Endothelial cell of umbilical vein (primary cell): Measurements from ENCODE around the gene BEX1. TPM values are rescaled to one million over a fixed set of nuclear protein-coding genes. Genes with fewer than 3 reads are reported as not detected.
A peak's percentile ranks its signal among the peaks of the same experiment; 100 is the strongest.

Source experiments
- BruUV-seq: library from RNA; stranded (reverse); fragments of 400-500 nt; replicated peaks from 2 replicates; lab custom pipeline; 2021; lab: Mats Ljungman, UMichigan
- CTCF ChIA-PET: fragments of 300-600, 350-600 bp; sonication (Branson Sonifier 250); formaldehyde crosslinking; loops from one replicate; lab custom pipeline; 2021; ENCODE audit warnings: antibody characterized with exemption, inconsistent platforms; lab: Charles Lee
- POLR2A ChIA-PET: fragments of 300-600, 350-600 bp; sonication (Branson Sonifier 250); formaldehyde crosslinking; loops from one replicate; lab custom pipeline; 2021; ENCODE audit warnings: antibody characterized with exemption, inconsistent platforms; lab: Charles Lee
- DNase-seq: peaks from one replicate; pipeline ENCODE4 v3.0.0-alpha.2; 2011; ENCODE audit warnings: low read depth, low spot score
- FAIRE-seq: peaks from 2 replicates; lab custom pipeline; 2011; peaks lifted over from hg19 to GRCh38; lab: Jason Lieb, UNC
- H2AFZ ChIP-seq: 2 replicates; pipeline ENCODE4 v1.6.0; 2012; ENCODE audit warnings: low read depth, low read length, control low read depth, inconsistent platforms
- H3K27ac ChIP-seq: 2 replicates; pipeline ENCODE4 v1.5.1; 2011; ENCODE audit warnings: low read depth, mild to moderate bottlenecking, control low read depth, low read length, moderate library complexity; ENCODE audit not compliant: insufficient read depth
- H3K27me3 ChIP-seq, 2 experiments: 2 replicates each; pipeline versions ENCODE4 v1.6.0 to v1.6.1; 2011; ENCODE audit warnings: low read length in 2 of 2, mixed read lengths in 1 of 2; ENCODE audit not compliant: control insufficient read depth in 2 of 2, insufficient read depth in 2 of 2
- H3K36me3 ChIP-seq, 2 experiments: 2 replicates in 1 of 2; 3 replicates in 1 of 2; pipeline ENCODE4 v1.5.1; 2011; ENCODE audit warnings: low read length in 2 of 2, mild to moderate bottlenecking in 1 of 2, moderate library complexity in 1 of 2; ENCODE audit not compliant: control insufficient read depth in 2 of 2, insufficient read depth in 2 of 2; ENCODE audit errors: extremely low read depth in 1 of 2
- H3K4me1 ChIP-seq: 3 replicates; pipeline ENCODE4 v1.5.1; 2011; ENCODE audit warnings: mild to moderate bottlenecking, low read length; ENCODE audit not compliant: control insufficient read depth, insufficient read depth; ENCODE audit errors: extremely low read depth
- H3K4me2 ChIP-seq: 2 replicates; pipeline ENCODE4 v1.6.1; 2011; ENCODE audit warnings: low read length, control low read depth, mixed read lengths; ENCODE audit not compliant: insufficient read depth
- H3K4me3 ChIP-seq, 3 experiments: fragments of 200-600 bp in 1 of 3; sonication (generic), shearing (Covaris generic) in 1 of 3; replicated peaks in 1 of 3; 2 replicates each; pipeline ENCODE4 v1.5.1; 2011 to 2016; ENCODE audit warnings: control low read depth in 3 of 3, low read length in 3 of 3, mild to moderate bottlenecking in 2 of 3, inconsistent platforms in 1 of 3, low read depth in 1 of 3, moderate library complexity in 1 of 3; ENCODE audit not compliant: insufficient read depth in 1 of 3
- H3K79me2 ChIP-seq: 2 replicates; pipeline ENCODE4 v1.6.0; 2012; ENCODE audit warnings: low read length, inconsistent platforms; ENCODE audit not compliant: control insufficient read depth, insufficient read depth
- H3K9ac ChIP-seq: replicated peaks from 2 replicates; pipeline ENCODE3; 2011; ENCODE audit warnings: low read length, control low read depth; ENCODE audit not compliant: insufficient read depth; ENCODE audit errors: extremely low read depth
- H3K9me1 ChIP-seq: replicated peaks from 3 replicates; pipeline ENCODE4 v1.6.0; 2011; ENCODE audit warnings: mild to moderate bottlenecking, low read length; ENCODE audit not compliant: control insufficient read depth, insufficient read depth; ENCODE audit errors: extremely low read depth
- H3K9me3 ChIP-seq: replicated peaks from 2 replicates; pipeline ENCODE4 v1.5.1; 2012; ENCODE audit warnings: low read length, inconsistent platforms; ENCODE audit not compliant: control insufficient read depth, insufficient read depth
- H4K20me1 ChIP-seq: replicated peaks from 2 replicates; pipeline ENCODE3; 2011; ENCODE audit warnings: mild to moderate bottlenecking, low read length; ENCODE audit not compliant: control insufficient read depth, insufficient read depth; ENCODE audit errors: extremely low read depth
- EZH2 ChIP-seq: IDR thresholded peaks from 2 replicates; pipeline ENCODE4 v1.6.1; 2012; ENCODE audit warnings: borderline replicate concordance, low read depth, mild to moderate bottlenecking, moderate library complexity, low read length, inconsistent platforms; ENCODE audit not compliant: severe bottlenecking
- FOS ChIP-seq: IDR thresholded peaks from 2 replicates; pipeline ENCODE4 v1.6.1; 2011; ENCODE audit warnings: mild to moderate bottlenecking, low read length, moderate library complexity, borderline replicate concordance; ENCODE audit not compliant: insufficient read depth
- JUN ChIP-seq: IDR thresholded peaks from 2 replicates; pipeline ENCODE4 v1.6.1; 2011; ENCODE audit warnings: borderline replicate concordance, low read depth; ENCODE audit not compliant: insufficient read length, insufficient read depth
- POLR2A ChIP-seq: IDR thresholded peaks from 2 replicates; pipeline ENCODE4 v1.6.1; 2012; ENCODE audit warnings: low read depth, mild to moderate bottlenecking, control low read depth, low read length
- POLR2AphosphoS5 ChIP-seq: IDR thresholded peaks from 2 replicates; pipeline ENCODE4 v1.6.1; 2012; ENCODE audit warnings: low read depth, mild to moderate bottlenecking, control low read depth, low read length, moderate library complexity; ENCODE audit not compliant: insufficient read depth
- dilution Hi-C: fragments of 300-500 bp; cut with MboI; formaldehyde crosslinking; loops from one replicate; pipeline ENCODE4 v1.15.0; 2019; ENCODE audit warnings: low sequenced_read_pairs; ENCODE audit not compliant: extremely low pct_ligation_motif_present
- intact Hi-C: fragments of 100-400 bp; cut with micrococcal nuclease; formaldehyde crosslinking; loops from one replicate; pipeline ENCODE4 v1.10.0; 2022
- polyA plus RNA-seq, 4 experiments: library from polyadenylated mRNA; depleted of rRNA in 3 of 4; stranded (reverse) in 3 of 4; unstranded in 1 of 4; fragments of >200 nt; gene quantifications; 2 replicates each; pipeline versions ENCODE4 v1.2.1 to v1.2.3, GENCODE V29; 2011 to 2012; ENCODE audit warnings: missing spikeins in 1 of 4
- total RNA-seq: library from RNA; stranded (reverse); gene quantifications from 2 replicates; pipeline ENCODE4 v1.2.3, GENCODE V29; 2021
- TF ChIP-seq, protein P1 (sequence below), 2 donors: IDR thresholded peaks; 1 replicate in 1 of 2; 2 replicates in 1 of 2; pipeline ENCODE4 v1.5.1; 2011; ENCODE audit warnings: low read length in 2 of 2, mild to moderate bottlenecking in 2 of 2, moderate library complexity in 2 of 2, control low read depth in 1 of 2, inconsistent platforms in 1 of 2, low read depth in 1 of 2; ENCODE audit not compliant: insufficient read depth in 1 of 2; ENCODE audit errors: extremely low read depth in 1 of 2

BEX1 gene
- total and polyA plus RNA-seq, 2 donors (not counting 3 experiments of a cell fraction or from before 2014, with no cell fraction given), result 0.19 to 0.46 TPM

DNA sequence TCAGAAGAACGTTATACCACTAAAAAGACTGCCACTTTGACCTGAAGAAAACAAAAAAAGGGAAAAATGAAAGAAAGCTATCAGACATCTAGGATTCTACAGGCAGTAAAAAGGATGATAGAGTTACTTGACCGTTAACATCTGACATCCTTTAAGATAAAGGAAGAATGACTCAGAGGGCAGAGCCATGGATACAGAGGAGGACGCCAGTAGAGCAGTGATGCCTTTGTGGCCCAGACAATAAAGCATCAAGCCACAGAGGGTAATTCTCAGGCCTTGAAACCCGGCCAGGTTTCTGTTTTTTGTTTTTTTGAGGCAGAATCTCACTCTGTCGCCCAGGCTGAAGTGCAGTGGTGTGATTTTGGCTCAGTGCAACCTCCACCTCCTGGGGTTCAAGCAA is 9.5 kb upstream of the BEX1 start:
- DNase-seq, result no peak
- H4K20me1 ChIP-seq, result no peaks in the 10 kb centered on the region

DNA sequence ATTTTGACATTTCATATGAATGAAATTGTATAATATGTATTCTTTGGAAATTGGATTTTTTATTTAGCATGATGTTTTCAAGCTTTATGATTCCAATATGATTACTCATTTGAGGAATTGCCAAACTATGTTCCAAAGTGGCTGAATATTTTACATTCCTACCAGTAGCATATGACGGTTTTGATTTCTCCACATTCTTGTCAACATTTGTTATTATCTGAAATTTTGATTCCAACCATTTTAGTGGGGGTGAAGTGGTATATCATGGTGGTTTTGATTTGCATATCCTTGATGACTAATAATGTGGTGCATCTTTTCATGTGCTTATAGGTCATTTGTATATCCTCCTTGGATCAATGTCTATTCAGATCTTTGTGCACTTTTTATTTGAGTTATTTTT is 2.6 kb upstream of the BEX1 start:
- H3K27me3 ChIP-seq, result no peaks in the 10 kb centered on the region
- FAIRE-seq (no peak), DNase-seq (no peak)
- TF ChIP-seq JUN (no peak), POLR2AphosphoS5 (no peak), EZH2 (no peak), FOS (no peak), POLR2A (no peak)
- no peaks in the 10 kb centered on the region for H3K9me1 ChIP-seq
- ChIA-PET CTCF (no interaction called here), POLR2A (no interaction called here)
- H2AFZ ChIP-seq, result no peak overlapping the region
- H3K4me3 ChIP-seq, result no peak overlapping the region
- no peaks in the 10 kb centered on the region for H4K20me1 ChIP-seq
- no peaks in the 10 kb centered on the region for H3K9me3 ChIP-seq
- H3K36me3 ChIP-seq, result no peaks in the 10 kb centered on the region
- intact Hi-C loops (no loop called here), dilution Hi-C loops (no loop called here)
- no peak overlapping the region for H3K9ac ChIP-seq
- no peaks in the 10 kb centered on the region for H3K4me1 ChIP-seq
- no peak overlapping the region for H3K4me2 ChIP-seq
- no TSS peak for BruUV-seq
- H3K79me2 ChIP-seq, result no peaks in the 10 kb centered on the region
- no peak overlapping the region for H3K27ac ChIP-seq

More for the DNA sequence above, 9.5 kb upstream of the BEX1 start:
- H3K36me3 ChIP-seq, result no peaks in the 10 kb centered on the region
- ChIA-PET CTCF (no interaction called here), POLR2A (no interaction called here)
- no peaks in the 10 kb centered on the region for H3K27me3 ChIP-seq
- dilution Hi-C loops, result no loop called here
- intact Hi-C loops, result no loop called here
- no peak overlapping the region for H2AFZ ChIP-seq
- no peak overlapping the region for H3K4me2 ChIP-seq
- H3K4me1 ChIP-seq, result no peaks in the 10 kb centered on the region
- peak; percentile 50 for FAIRE-seq
- H3K9me1 ChIP-seq, result no peaks in the 10 kb centered on the region
- H3K9ac ChIP-seq, result no peak overlapping the region
- H3K4me3 ChIP-seq, result no peak overlapping the region
- TF ChIP-seq, protein P1, sequence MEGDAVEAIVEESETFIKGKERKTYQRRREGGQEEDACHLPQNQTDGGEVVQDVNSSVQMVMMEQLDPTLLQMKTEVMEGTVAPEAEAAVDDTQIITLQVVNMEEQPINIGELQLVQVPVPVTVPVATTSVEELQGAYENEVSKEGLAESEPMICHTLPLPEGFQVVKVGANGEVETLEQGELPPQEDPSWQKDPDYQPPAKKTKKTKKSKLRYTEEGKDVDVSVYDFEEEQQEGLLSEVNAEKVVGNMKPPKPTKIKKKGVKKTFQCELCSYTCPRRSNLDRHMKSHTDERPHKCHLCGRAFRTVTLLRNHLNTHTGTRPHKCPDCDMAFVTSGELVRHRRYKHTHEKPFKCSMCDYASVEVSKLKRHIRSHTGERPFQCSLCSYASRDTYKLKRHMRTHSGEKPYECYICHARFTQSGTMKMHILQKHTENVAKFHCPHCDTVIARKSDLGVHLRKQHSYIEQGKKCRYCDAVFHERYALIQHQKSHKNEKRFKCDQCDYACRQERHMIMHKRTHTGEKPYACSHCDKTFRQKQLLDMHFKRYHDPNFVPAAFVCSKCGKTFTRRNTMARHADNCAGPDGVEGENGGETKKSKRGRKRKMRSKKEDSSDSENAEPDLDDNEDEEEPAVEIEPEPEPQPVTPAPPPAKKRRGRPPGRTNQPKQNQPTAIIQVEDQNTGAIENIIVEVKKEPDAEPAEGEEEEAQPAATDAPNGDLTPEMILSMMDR (IDR thresholded peaks at IDR 0.05; ENCODE audit: extremely low read depth in 1 of 2, insufficient read depth in 1 of 2, low read depth in 1 of 2, low read length in 2 of 2), result no peak
- no peak for TF ChIP-seq POLR2AphosphoS5
- BruUV-seq, result no TSS peak
- no peak overlapping the region for H3K27ac ChIP-seq
- no peaks in the 10 kb centered on the region for H3K9me3 ChIP-seq
- no peaks in the 10 kb centered on the region for H3K79me2 ChIP-seq
